ENCODE results near the gene FAM120A.
"Not testable (repeated sequence)": the region's sequence is repeated elsewhere in the genome, so short reads cannot be mapped to it uniquely, and the experiment has no call there.

FAM120A gene

GRCh38 chr9:93491593-93492232 lies 40.2 kb downstream of the FAM120A start:
- DNase-seq: no peak
- no peak for TF ChIP-seq POLR2A (IDR thresholded peaks at IDR 0.05; ENCODE audit: low read length)
- TF ChIP-seq GATA1 (IDR thresholded peaks at IDR 0.05; ENCODE audit: low read depth, low read length): no peak

- TF ChIP-seq POLR2A (IDR thresholded peaks at IDR 0.05; ENCODE audit: low read length) (no peak), GATA1 (IDR thresholded peaks at IDR 0.05; ENCODE audit: low read depth, low read length) (no peak)
- DNase-seq: no peak
Measured at GRCh38 chr9:93492327-93492726, 40.8 kb downstream of the FAM120A start.

GRCh38 chr9:93493949-93494348 lies 42.5 kb downstream of the FAM120A start:
- DNase-seq: no peak
- no peak for TF ChIP-seq POLR2A (IDR thresholded peaks at IDR 0.05; ENCODE audit: low read length)
- no peak for TF ChIP-seq GATA1 (IDR thresholded peaks at IDR 0.05; ENCODE audit: low read depth, low read length)

- DNase-seq: no peak
- TF ChIP-seq GATA1 (IDR thresholded peaks at IDR 0.05; ENCODE audit: low read depth, low read length) (no peak), POLR2A (IDR thresholded peaks at IDR 0.05; ENCODE audit: low read length) (no peak)
Measured at GRCh38 chr9:93496285-93496684, 44.8 kb downstream of the FAM120A start.

- TF ChIP-seq POLR2A (IDR thresholded peaks at IDR 0.05; ENCODE audit: low read length): no peak
- no peak for TF ChIP-seq GATA1 (IDR thresholded peaks at IDR 0.05; ENCODE audit: low read depth, low read length)
- peak; percentile 22 to 48 for DNase-seq
Measured at GRCh38 chr9:93500571-93501298, 49.2 kb downstream of the FAM120A start.

- TF ChIP-seq GATA1 (IDR thresholded peaks at IDR 0.05; ENCODE audit: low read depth, low read length) (no peak), POLR2A (IDR thresholded peaks at IDR 0.05; ENCODE audit: low read length) (no peak)
- peak; percentile 20 to 58 for DNase-seq
Measured at GRCh38 chr9:93501406-93501805, 49.9 kb downstream of the FAM120A start.

- TF ChIP-seq POLR2A (IDR thresholded peaks at IDR 0.05; ENCODE audit: low read length) (no peak), GATA1 (IDR thresholded peaks at IDR 0.05; ENCODE audit: low read depth, low read length) (no peak)
- no peak for DNase-seq
Measured at GRCh38 chr9:93503381-93503780, 51.9 kb downstream of the FAM120A start.

- TF ChIP-seq GATA1 (IDR thresholded peaks at IDR 0.05; ENCODE audit: low read depth, low read length) (no peak), POLR2A (IDR thresholded peaks at IDR 0.05; ENCODE audit: low read length) (no peak)
- no peak for DNase-seq
Measured at GRCh38 chr9:93505541-93506132, 54.2 kb downstream of the FAM120A start.

GRCh38 chr9:93507768-93508167 lies 56.3 kb downstream of the FAM120A start:
- TF ChIP-seq POLR2A (IDR thresholded peaks at IDR 0.05; ENCODE audit: low read length): no peak
- TF ChIP-seq GATA1 (IDR thresholded peaks at IDR 0.05; ENCODE audit: low read depth, low read length): no peak
- DNase-seq: no peak

GRCh38 chr9:93508207-93508606 lies 56.7 kb downstream of the FAM120A start:
- TF ChIP-seq GATA1 (IDR thresholded peaks at IDR 0.05; ENCODE audit: low read depth, low read length) (no peak), POLR2A (IDR thresholded peaks at IDR 0.05; ENCODE audit: low read length) (no peak)
- DNase-seq: peak in 1 of 2 experiments; percentile 9

GRCh38 chr9:93509084-93509483 lies 57.6 kb downstream of the FAM120A start:
- TF ChIP-seq GATA1 (IDR thresholded peaks at IDR 0.05; ENCODE audit: low read depth, low read length) (no peak), POLR2A (IDR thresholded peaks at IDR 0.05; ENCODE audit: low read length) (no peak)
- no peak for DNase-seq

GRCh38 chr9:93510041-93510440 lies 58.6 kb downstream of the FAM120A start:
- TF ChIP-seq POLR2A (IDR thresholded peaks at IDR 0.05; ENCODE audit: low read length): no peak
- no peak for TF ChIP-seq GATA1 (IDR thresholded peaks at IDR 0.05; ENCODE audit: low read depth, low read length)
- no peak for DNase-seq

GRCh38 chr9:93511228-93511627 lies 59.7 kb downstream of the FAM120A start:
- not testable (repeated sequence) for DNase-seq

- DNase-seq: not testable (repeated sequence)
Measured at GRCh38 chr9:93512170-93512812, 60.8 kb downstream of the FAM120A start.
